ENCODE data around the gene HTR6.

- TF ChIP-seq, protein P1, sequence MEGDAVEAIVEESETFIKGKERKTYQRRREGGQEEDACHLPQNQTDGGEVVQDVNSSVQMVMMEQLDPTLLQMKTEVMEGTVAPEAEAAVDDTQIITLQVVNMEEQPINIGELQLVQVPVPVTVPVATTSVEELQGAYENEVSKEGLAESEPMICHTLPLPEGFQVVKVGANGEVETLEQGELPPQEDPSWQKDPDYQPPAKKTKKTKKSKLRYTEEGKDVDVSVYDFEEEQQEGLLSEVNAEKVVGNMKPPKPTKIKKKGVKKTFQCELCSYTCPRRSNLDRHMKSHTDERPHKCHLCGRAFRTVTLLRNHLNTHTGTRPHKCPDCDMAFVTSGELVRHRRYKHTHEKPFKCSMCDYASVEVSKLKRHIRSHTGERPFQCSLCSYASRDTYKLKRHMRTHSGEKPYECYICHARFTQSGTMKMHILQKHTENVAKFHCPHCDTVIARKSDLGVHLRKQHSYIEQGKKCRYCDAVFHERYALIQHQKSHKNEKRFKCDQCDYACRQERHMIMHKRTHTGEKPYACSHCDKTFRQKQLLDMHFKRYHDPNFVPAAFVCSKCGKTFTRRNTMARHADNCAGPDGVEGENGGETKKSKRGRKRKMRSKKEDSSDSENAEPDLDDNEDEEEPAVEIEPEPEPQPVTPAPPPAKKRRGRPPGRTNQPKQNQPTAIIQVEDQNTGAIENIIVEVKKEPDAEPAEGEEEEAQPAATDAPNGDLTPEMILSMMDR (IDR thresholded peaks at IDR 0.05) = no peak
- TF ChIP-seq POLR2A (IDR thresholded peaks at IDR 0.05) (no peak), EP300 (IDR thresholded peaks at IDR 0.05) (no peak)
Observed at GRCh38 chr1:19690342-19690741, 25.7 kb downstream of the HTR6 start.

All from tibial nerve (tissue), 4 donors.